Neural crest cell (in vitro differentiated cells): Measurements from ENCODE around the gene MS4A12. TPM values are rescaled to one million over a fixed set of nuclear protein-coding genes. Genes with fewer than 3 reads are reported as not detected.

Source experiments
- DNase-seq: peaks from one replicate; pipeline ENCODE4 v3.0.0; 2021; ENCODE audit warnings: low read depth, mixed read lengths, low spot score
- H3K27ac Mint-ChIP-seq: one replicate; pipeline ENCODE4 v1.8.0; 2021; ENCODE audit warnings: mild to moderate bottlenecking, mixed read lengths; ENCODE audit not compliant: unreplicated experiment
- H3K27me3 Mint-ChIP-seq: 2 replicates; pipeline ENCODE4 v1.8.0; 2021; ENCODE audit warnings: low read depth, mild to moderate bottlenecking, mixed read lengths
- H3K36me3 Mint-ChIP-seq: 2 replicates; pipeline ENCODE4 v1.8.0; 2021; ENCODE audit warnings: low read depth, mild to moderate bottlenecking, mixed read lengths
- H3K4me1 Mint-ChIP-seq: 2 replicates; pipeline ENCODE4 v1.8.0; 2021; ENCODE audit warnings: mixed read lengths
- H3K4me3 Mint-ChIP-seq: one replicate; pipeline ENCODE4 v1.8.0; 2021; ENCODE audit warnings: mild to moderate bottlenecking, mixed read lengths
- H3K9me3 Mint-ChIP-seq: 2 replicates; pipeline ENCODE4 v1.8.0; 2021; ENCODE audit warnings: mixed read lengths
- CTCF ChIP-seq: fragments of 200-600 bp; sonication (generic); conservative IDR thresholded peaks from 2 replicates; pipeline ENCODE4 v1.5.0; 2021; ENCODE audit warnings: antibody characterized with exemption, mild to moderate bottlenecking
- total RNA-seq: library from RNA; stranded (reverse); gene quantifications from 2 replicates; pipeline ENCODE4 v1.2.1, GENCODE V29; 2021

Gene MS4A12
- total RNA-seq, 1 donor from 2014 or later, result not detected

DNA sequence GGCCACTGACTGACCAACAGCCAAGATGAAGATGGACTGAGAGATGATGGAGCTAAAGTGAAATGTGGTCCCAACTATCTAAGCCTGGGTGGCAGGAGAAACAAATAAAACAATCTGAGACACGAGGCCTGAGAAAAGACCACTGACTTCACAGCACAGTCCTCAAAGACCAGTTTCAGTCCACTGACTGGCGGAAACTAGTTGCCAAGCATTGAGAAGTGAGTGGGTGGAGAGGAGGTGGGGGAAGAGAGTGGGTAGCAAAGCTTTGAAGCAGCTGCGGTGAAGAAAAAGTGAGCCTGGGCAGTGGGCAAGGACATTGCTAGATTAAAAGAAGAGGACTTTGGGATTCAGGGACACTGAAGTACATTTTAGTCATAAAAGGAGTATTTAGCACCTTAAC, 35.0 kb upstream of the MS4A12 start:
- H3K4me3 Mint-ChIP-seq, result no peak overlapping the region
- H3K27me3 Mint-ChIP-seq, result peaks cover 22% of the 10 kb centered on the region
- TF ChIP-seq CTCF, result no peak
- no peaks in the 10 kb centered on the region for H3K4me1 Mint-ChIP-seq
- H3K27ac Mint-ChIP-seq, result no peak overlapping the region
- H3K9me3 Mint-ChIP-seq, result no peaks in the 10 kb centered on the region
- H3K36me3 Mint-ChIP-seq, result no peaks in the 10 kb centered on the region
- DNase-seq, result no peak

DNA sequence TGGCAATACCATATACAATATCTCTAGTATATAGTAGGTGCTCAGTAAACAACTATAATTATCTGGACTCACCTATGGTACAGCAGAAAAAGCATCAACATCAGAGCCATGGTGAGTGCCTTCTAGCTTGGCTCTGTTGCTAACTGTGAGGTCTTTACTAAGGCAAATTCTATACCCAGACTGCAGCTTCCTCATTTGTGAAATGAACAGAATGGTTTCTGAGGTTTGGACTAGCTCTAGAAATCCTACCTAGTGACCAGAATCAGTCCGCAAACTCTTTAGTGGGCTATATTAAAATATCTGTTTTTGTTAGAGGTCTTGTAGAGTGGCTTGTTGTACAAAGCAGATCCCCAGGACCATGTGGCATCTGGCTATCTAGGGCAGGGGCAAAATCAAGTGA, 33.2 kb upstream of the MS4A12 start:
- DNase-seq, result no peak
- Mint-ChIP-seq H3K9me3 (no peaks in the 10 kb centered on the region), H3K27ac (no peak overlapping the region), H3K27me3 (peaks cover 16% of the 10 kb centered on the region), H3K36me3 (no peaks in the 10 kb centered on the region), H3K4me3 (no peak overlapping the region), H3K4me1 (no peaks in the 10 kb centered on the region)
- no peak for TF ChIP-seq CTCF

- Mint-ChIP-seq H3K27ac (no peak overlapping the region), H3K4me3 (no peak overlapping the region), H3K27me3 (peaks cover 6% of the 10 kb centered on the region), H3K36me3 (no peaks in the 10 kb centered on the region), H3K4me1 (no peaks in the 10 kb centered on the region), H3K9me3 (peaks cover 2% of the 10 kb centered on the region)
- no peak for DNase-seq
- TF ChIP-seq CTCF, result no peak
Observed at GRCh38 chr11:60468829-60469228, 23.7 kb upstream of the MS4A12 start.

DNA sequence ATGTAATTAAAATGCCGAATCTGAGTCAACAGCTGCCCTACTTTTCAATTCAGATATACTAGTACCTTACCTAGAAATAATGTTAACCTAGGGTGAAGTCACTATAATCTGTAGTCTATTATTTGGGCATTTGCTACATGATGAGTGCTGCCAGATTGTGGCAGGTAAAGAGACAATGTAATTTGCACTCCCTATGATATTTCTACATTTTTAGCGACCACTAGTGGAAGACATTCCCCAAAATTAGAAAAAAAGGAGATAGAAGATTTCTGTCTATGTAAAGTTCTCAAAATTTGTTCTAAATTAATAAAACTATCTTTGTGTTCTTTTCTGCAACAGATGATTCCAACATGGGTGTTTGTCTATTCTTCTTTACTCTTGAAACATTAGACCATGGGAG, 22.9 kb upstream of the MS4A12 start:
- Mint-ChIP-seq H3K9me3 (peaks cover 2% of the 10 kb centered on the region), H3K4me3 (no peak overlapping the region), H3K4me1 (no peaks in the 10 kb centered on the region), H3K27me3 (peaks cover 6% of the 10 kb centered on the region), H3K27ac (no peak overlapping the region), H3K36me3 (no peaks in the 10 kb centered on the region)
- no peak for DNase-seq
- no peak for TF ChIP-seq CTCF

GRCh38 chr11:60477035-60477445, 15.5 kb upstream of the MS4A12 start:
- no peak overlapping the region for H3K27ac Mint-ChIP-seq
- no peak overlapping the region for H3K4me3 Mint-ChIP-seq
- no peaks in the 10 kb centered on the region for H3K36me3 Mint-ChIP-seq
- H3K4me1 Mint-ChIP-seq, result no peaks in the 10 kb centered on the region
- no peak for TF ChIP-seq CTCF
- H3K27me3 Mint-ChIP-seq, result peaks cover 10% of the 10 kb centered on the region
- DNase-seq, result no peak
- no peaks in the 10 kb centered on the region for H3K9me3 Mint-ChIP-seq

DNA sequence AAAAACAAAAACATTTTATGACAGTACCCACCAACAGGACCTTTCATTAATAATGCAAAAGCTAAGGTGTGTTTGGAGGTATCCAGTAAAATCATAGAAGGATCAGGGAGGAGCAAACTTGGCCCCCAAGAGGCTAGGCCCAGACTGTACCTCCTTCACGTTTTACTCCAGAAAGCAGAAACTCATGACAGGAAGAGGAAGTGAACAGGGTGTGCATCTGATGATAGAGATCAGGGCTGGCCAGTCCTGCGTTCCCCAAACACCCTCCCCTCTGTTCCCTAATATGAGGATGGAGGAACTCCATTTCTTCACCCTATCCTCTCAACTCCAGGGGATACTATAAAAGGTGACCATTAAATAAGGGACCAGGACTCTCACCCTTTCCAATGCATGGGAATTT, 10.2 kb upstream of the MS4A12 start:
- TF ChIP-seq CTCF, result no peak
- Mint-ChIP-seq H3K36me3 (no peaks in the 10 kb centered on the region), H3K4me1 (no peaks in the 10 kb centered on the region), H3K27me3 (peaks cover 7% of the 10 kb centered on the region), H3K4me3 (no peak overlapping the region), H3K27ac (no peak overlapping the region), H3K9me3 (no peaks in the 10 kb centered on the region)
- no peak for DNase-seq
